CD14-positive monocyte (primary cell): ENCODE data around the gene PILRA. TPM values are rescaled to one million over a fixed set of nuclear protein-coding genes. Genes with fewer than 3 reads are reported as not detected.

ENCODE experiments used
- DNase-seq, 3 donors: peaks; one replicate each; pipeline ENCODE4 v3.0.0-alpha.2; 2011 to 2022
- H2AFZ ChIP-seq: 2 replicates; pipeline ENCODE4 v1.6.0; 2012; ENCODE audit warnings: mild to moderate bottlenecking, low read depth, low read length, inconsistent platforms; ENCODE audit not compliant: insufficient read depth, poor library complexity, severe bottlenecking
- H3K27ac ChIP-seq, 2 donors: 1 replicate in 1 of 2; 2 replicates in 1 of 2; pipeline ENCODE4 v1.5.1; 2012 to 2013; ENCODE audit warnings: low read length in 2 of 2, control low read depth in 1 of 2, inconsistent platforms in 1 of 2, low read depth in 1 of 2, mild to moderate bottlenecking in 1 of 2
- H3K27me3 ChIP-seq, 2 donors: one replicate each; pipeline versions ENCODE4 v1.6.0 to v1.6.1; 2011 to 2013; ENCODE audit warnings: low read length in 2 of 2; ENCODE audit not compliant: control insufficient read depth in 2 of 2, insufficient read depth in 2 of 2
- H3K36me3 ChIP-seq, 2 donors: replicated peaks in 1 of 2; 1 replicate in 1 of 2; 2 replicates in 1 of 2; pipeline versions ENCODE4 v1.5.1 to v1.6.1; 2012 to 2013; ENCODE audit warnings: low read length in 2 of 2, control low read depth in 1 of 2, inconsistent platforms in 1 of 2, mild to moderate bottlenecking in 1 of 2; ENCODE audit not compliant: insufficient read depth in 2 of 2, control insufficient read depth in 1 of 2
- H3K4me1 ChIP-seq, 2 donors: 1 replicate in 1 of 2; 2 replicates in 1 of 2; pipeline versions ENCODE4 v1.5.1 to v1.6.1; 2012 to 2013; ENCODE audit warnings: low read length in 2 of 2, control low read depth in 1 of 2, inconsistent platforms in 1 of 2, mild to moderate bottlenecking in 1 of 2, moderate library complexity in 1 of 2; ENCODE audit not compliant: insufficient read depth in 2 of 2, control insufficient read depth in 1 of 2
- H3K4me2 ChIP-seq: replicated peaks from 2 replicates; pipeline ENCODE3; 2012; ENCODE audit warnings: low read length, moderate library complexity, mild to moderate bottlenecking; ENCODE audit not compliant: poor library complexity, severe bottlenecking; ENCODE audit errors: extremely low read depth
- H3K4me3 ChIP-seq, 3 experiments: fragments of 200-600 bp in 1 of 3; sonication (generic) in 1 of 3; replicated peaks in 1 of 3; 1 replicate in 2 of 3; 2 replicates in 1 of 3; pipeline ENCODE4 v1.5.1; 2011 to 2013; ENCODE audit warnings: low read length in 3 of 3, mild to moderate bottlenecking in 3 of 3, control low read depth in 2 of 3, low read depth in 2 of 3, inconsistent platforms in 1 of 3, moderate library complexity in 1 of 3
- H3K79me2 ChIP-seq: 2 replicates; pipeline ENCODE4 v1.6.0; 2012; ENCODE audit warnings: mild to moderate bottlenecking, control low read depth, inconsistent platforms, low read length, moderate library complexity; ENCODE audit not compliant: insufficient read depth
- H3K9ac ChIP-seq: 2 replicates; pipeline ENCODE4 v1.6.0; 2017; ENCODE audit warnings: low read length, mild to moderate bottlenecking; ENCODE audit not compliant: insufficient read depth, poor library complexity, severe bottlenecking
- H3K9me3 ChIP-seq, 2 donors: replicated peaks in 1 of 2; 1 replicate in 1 of 2; 2 replicates in 1 of 2; pipeline versions ENCODE4 v1.5.1 to v1.6.1; 2012 to 2013; ENCODE audit warnings: low read length in 2 of 2, control low read depth in 1 of 2; ENCODE audit not compliant: control insufficient read depth in 1 of 2, insufficient read depth in 1 of 2
- H4K20me1 ChIP-seq: 2 replicates; pipeline ENCODE4 v1.6.0; 2012; ENCODE audit warnings: mild to moderate bottlenecking, low read length, control low read depth, moderate library complexity; ENCODE audit not compliant: insufficient read depth
- H3K27ac Mint-ChIP-seq, 7 donors: one replicate each; pipeline ENCODE4 v1.8.0; 2020; ENCODE audit warnings: mild to moderate bottlenecking in 7 of 7, mixed read lengths in 7 of 7, moderate library complexity in 6 of 7, inconsistent platforms in 2 of 7
- H3K27me3 Mint-ChIP-seq, 3 donors: one replicate each; pipeline ENCODE4 v1.8.0; 2021 to 2022; ENCODE audit warnings: low read depth in 3 of 3, mild to moderate bottlenecking in 3 of 3, mixed read lengths in 3 of 3, moderate library complexity in 3 of 3, inconsistent platforms in 1 of 3
- H3K36me3 Mint-ChIP-seq, 2 donors: one replicate each; pipeline ENCODE4 v1.8.0; 2020; ENCODE audit warnings: mixed read lengths in 2 of 2, inconsistent platforms in 1 of 2, mild to moderate bottlenecking in 1 of 2
- H3K4me1 Mint-ChIP-seq: one replicate; pipeline ENCODE4 v1.8.0; 2020; ENCODE audit warnings: mild to moderate bottlenecking, mixed read lengths
- H3K4me3 Mint-ChIP-seq, 2 donors: one replicate each; pipeline ENCODE4 v1.8.0; 2020; ENCODE audit warnings: mild to moderate bottlenecking in 2 of 2, mixed read lengths in 2 of 2, moderate library complexity in 1 of 2
- H3K9me3 Mint-ChIP-seq, 7 donors: one replicate each; pipeline ENCODE4 v1.8.0; 2020 to 2022; ENCODE audit warnings: mixed read lengths in 7 of 7, mild to moderate bottlenecking in 6 of 7, moderate library complexity in 6 of 7, inconsistent platforms in 2 of 7
- CTCF ChIP-seq: fragments of 200-600 bp; IDR thresholded peaks from one replicate; pipeline ENCODE4 v1.8.0; 2022; ENCODE audit warnings: antibody characterized with exemption, mild to moderate bottlenecking
- intact Hi-C, 2 donors: fragments of 100-400 bp; cut with micrococcal nuclease; formaldehyde crosslinking; loops; one replicate each; pipeline versions ENCODE4 v1.15.0 to v1.15.1; 2023
- polyA plus RNA-seq, 3 donors: library from polyadenylated mRNA; depleted of rRNA in 1 of 3; unstranded in 2 of 3; stranded (reverse) in 1 of 3; fragments of 300-500 nt in 2 of 3; fragments of >200 nt in 1 of 3; fragmentation: Illumina TruSeq in 2 of 3; gene quantifications; 1 replicate in 2 of 3; 2 replicates in 1 of 3; pipeline ENCODE4 v1.2.3, GENCODE V29; 2012 to 2021

Gene PILRA
- polyA plus RNA-seq, 3 donors = 316 to 491 (median 364) TPM

- H3K36me3 Mint-ChIP-seq = peaks cover 65 to 78% of the 10 kb centered on the region in 2 donors
- H3K27ac ChIP-seq = no peak overlapping the region
- H3K9me3 ChIP-seq = no peaks in the 10 kb centered on the region
- peaks cover 57 to 72% of the 10 kb centered on the region in 2 donors for H3K36me3 ChIP-seq
- H3K27me3 ChIP-seq = no peaks in the 10 kb centered on the region
- peak overlapping the region in 3 of 7 donors; percentile 20 to 73 (median 50) for H3K27ac Mint-ChIP-seq
- TF ChIP-seq CTCF = no peak
- intact Hi-C loops = loop anchor here (5.0 to 10.0 kb wide), 2 partner anchors 55 to 72 kb away; no protein-coding TSS in a partner anchor
- peaks cover 4% of the 10 kb centered on the region for H4K20me1 ChIP-seq
- H3K4me1 ChIP-seq = peaks cover 4 to 6% of the 10 kb centered on the region in 2 donors
- peaks cover 0 to 2% (median 0%) of the 10 kb centered on the region in 7 donors for H3K9me3 Mint-ChIP-seq
- H3K4me2 ChIP-seq = no peak overlapping the region
- H3K4me1 Mint-ChIP-seq = peaks cover 12% of the 10 kb centered on the region
- no peak for DNase-seq
- peaks cover 0 to 3% (median 0%) of the 10 kb centered on the region in 3 donors for H3K27me3 Mint-ChIP-seq
- no peak overlapping the region for H3K4me3 Mint-ChIP-seq
- H3K9ac ChIP-seq = no peak overlapping the region
- H2AFZ ChIP-seq = no peak overlapping the region
- H3K79me2 ChIP-seq = peaks cover 17% of the 10 kb centered on the region
- H3K4me3 ChIP-seq = no peak overlapping the region
These were observed 26.4 kb upstream of the PILRA start for GRCh38 chr7:100346921-100347320.

- H2AFZ ChIP-seq = no peak overlapping the region
- H3K4me1 ChIP-seq = peaks cover 4 to 6% of the 10 kb centered on the region in 2 donors
- peak overlapping the region in 2 of 7 donors; percentile 26 to 65 for H3K27ac Mint-ChIP-seq
- H3K4me1 Mint-ChIP-seq = peaks cover 11% of the 10 kb centered on the region
- H3K9me3 Mint-ChIP-seq = peaks cover 0 to 2% (median 0%) of the 10 kb centered on the region in 7 donors
- peaks cover 64 to 79% of the 10 kb centered on the region in 2 donors for H3K36me3 ChIP-seq
- H3K9me3 ChIP-seq = no peaks in the 10 kb centered on the region
- DNase-seq = no peak
- H3K27me3 ChIP-seq = no peaks in the 10 kb centered on the region
- H3K9ac ChIP-seq = no peak overlapping the region
- no peak overlapping the region for H3K4me3 Mint-ChIP-seq
- H3K27me3 Mint-ChIP-seq = peaks cover 0 to 3% (median 0%) of the 10 kb centered on the region in 3 donors
- no peak overlapping the region for H3K4me3 ChIP-seq
- TF ChIP-seq CTCF = no peak
- intact Hi-C loops = loop anchor here (5.0 to 10.0 kb wide), 2 partner anchors 53 to 74 kb away; no protein-coding TSS in a partner anchor
- H3K79me2 ChIP-seq = peaks cover 13% of the 10 kb centered on the region
- peak overlapping the region in 1 of 2 donors; percentile 6 for H3K27ac ChIP-seq
- H3K4me2 ChIP-seq = no peak overlapping the region
- no peaks in the 10 kb centered on the region for H4K20me1 ChIP-seq
- peaks cover 64 to 79% of the 10 kb centered on the region in 2 donors for H3K36me3 Mint-ChIP-seq
These were observed 24.5 kb upstream of the PILRA start for GRCh38 chr7:100348805-100349204.
